LNCAP (cell line): ENCODE data around the gene PHACTR1.

Experiments used
- CTCF ChIP-seq: fragments of 450-650 bp; IDR thresholded peaks from 2 replicates; pipeline ENCODE4 v1.5.1; 2017; ENCODE audit warnings: mild to moderate bottlenecking

Gene PHACTR1

GRCh38 chr6:13268913-13269518 is 552.4 kb downstream of the PHACTR1 start:
- no peak for TF ChIP-seq CTCF

- TF ChIP-seq CTCF = no peak
Observed at GRCh38 chr6:13272131-13273046, 555.8 kb downstream of the PHACTR1 start.

DNA sequence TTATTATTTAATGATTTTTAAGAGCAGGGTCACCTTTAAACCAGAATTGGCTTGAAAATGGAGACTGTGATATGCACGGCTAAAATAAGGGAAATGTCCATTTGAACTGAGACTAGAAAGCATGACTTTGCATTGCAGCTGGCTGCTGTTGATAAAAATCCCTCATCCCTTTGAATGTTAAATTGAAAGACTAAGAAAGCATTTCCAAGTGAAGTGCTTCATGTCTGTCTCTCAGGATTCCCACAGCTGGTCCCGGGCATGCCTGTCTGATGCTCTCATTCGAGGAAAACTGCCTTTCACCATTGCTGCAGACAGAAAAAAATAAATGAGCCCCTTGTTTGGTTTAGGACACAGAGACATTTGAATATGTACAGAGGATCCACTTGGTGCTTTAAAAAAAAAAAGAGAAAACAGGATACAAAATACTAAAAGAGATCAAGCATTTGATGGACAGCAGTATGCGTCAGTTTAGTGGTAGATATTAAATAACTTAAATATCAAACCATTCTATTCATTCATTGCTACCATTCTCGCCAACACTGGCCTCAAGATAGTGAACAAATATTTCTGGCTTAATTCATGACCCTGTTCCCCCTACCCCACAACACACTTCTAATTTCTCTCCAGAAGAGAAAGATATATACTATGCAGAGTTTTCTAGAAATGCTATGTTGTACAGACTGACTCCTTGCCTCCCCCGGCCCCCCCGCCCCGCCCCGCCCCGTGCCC is 556.8 kb downstream of the PHACTR1 start:
- TF ChIP-seq CTCF = no peak

- no peak for TF ChIP-seq CTCF
Observed at GRCh38 chr6:13273931-13274706, 557.6 kb downstream of the PHACTR1 start.

GRCh38 chr6:13274707-13275434 is 558.3 kb downstream of the PHACTR1 start:
- no peak for TF ChIP-seq CTCF

DNA sequence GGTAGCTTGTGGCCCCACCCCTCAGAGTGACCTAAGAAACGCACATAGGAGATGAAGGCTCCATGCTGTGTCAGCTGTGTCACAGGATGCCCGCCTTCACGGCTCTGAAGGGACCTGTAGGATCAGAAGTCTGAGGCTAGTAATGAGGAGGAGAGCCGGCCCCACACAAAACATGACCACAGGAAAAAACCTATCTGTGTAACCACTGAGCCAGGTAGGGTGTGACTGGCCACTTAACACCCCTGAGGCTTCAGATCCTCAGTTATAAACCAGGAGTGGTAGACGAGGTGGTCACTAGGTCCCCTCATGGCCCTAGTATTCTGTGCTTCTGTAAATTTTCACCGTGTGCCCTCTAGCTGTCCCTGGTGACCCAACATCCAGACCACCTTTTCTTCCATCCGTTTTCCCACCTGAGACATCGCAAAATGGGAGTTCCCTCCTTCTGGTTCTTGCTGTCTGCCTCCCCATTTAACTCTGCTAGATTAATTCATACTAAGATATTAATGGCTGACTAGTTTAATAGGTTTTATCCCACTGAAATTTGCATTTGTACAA is 558.9 kb downstream of the PHACTR1 start:
- no peak for TF ChIP-seq CTCF
